OCI-LY1 (cell line): ENCODE data around the gene PEBP1.

Experiments used
- CTCF ChIP-seq: fragments of 200-600 bp; sonication (generic), shearing (Covaris generic); IDR thresholded peaks from 2 replicates; pipeline ENCODE4 v1.5.1; 2017; ENCODE audit warnings: mild to moderate bottlenecking, antibody characterized with exemption, low read length, moderate library complexity, mixed read lengths
- EZH2 ChIP-seq: fragments of 200-600 bp; sonication (generic), shearing (Covaris generic); IDR thresholded peaks from 2 replicates; pipeline ENCODE4 v1.8.0; 2017; ENCODE audit warnings: borderline replicate concordance, mixed run types, mild to moderate bottlenecking, antibody characterized with exemption, low read length, moderate library complexity, mixed read lengths

GRCh38 chr12:118189741-118190191 is 53.8 kb downstream of the PEBP1 start:
- TF ChIP-seq EZH2 (no peak), CTCF (no peak)
